Activated naive CD8-positive, alpha-beta T cell treated with anti-CD3 and anti-CD28 coated beads, Interleukin-2, amount 50 U/mL, for 24 hours (primary cell): Measurements from ENCODE around the gene GLOD5.

ENCODE experiments used
- ATAC-seq: fragments of 150-1000 bp; cut with Tn5 transposase; one replicate; pipeline ENCODE4 v1.10.0; 2021
- DNase-seq: peaks from one replicate; pipeline ENCODE4 v3.0.0; 2021
- H3K27ac Mint-ChIP-seq: one replicate; pipeline ENCODE4 v1.8.0; 2021; ENCODE audit warnings: mild to moderate bottlenecking, mixed read lengths
- H3K27me3 Mint-ChIP-seq: one replicate; pipeline ENCODE4 v1.8.0; 2021; ENCODE audit warnings: mixed read lengths
- H3K36me3 Mint-ChIP-seq: one replicate; pipeline ENCODE4 v1.8.0; 2021; ENCODE audit warnings: low read depth, mixed read lengths
- H3K4me1 Mint-ChIP-seq: one replicate; pipeline ENCODE4 v1.8.0; 2021; ENCODE audit warnings: mixed read lengths
- H3K4me3 Mint-ChIP-seq: one replicate; pipeline ENCODE4 v1.8.0; 2021; ENCODE audit warnings: mild to moderate bottlenecking, moderate library complexity, mixed read lengths
- H3K9me3 Mint-ChIP-seq: one replicate; pipeline ENCODE4 v1.8.0; 2021; ENCODE audit warnings: mixed read lengths

The GLOD5 gene

GRCh38 chrX:48794911-48795515, 33.5 kb downstream of the GLOD5 start:
- Mint-ChIP-seq H3K27ac (no peak overlapping the region), H3K4me1 (no peaks in the 10 kb centered on the region), H3K4me3 (no peak overlapping the region), H3K9me3 (no peaks in the 10 kb centered on the region), H3K27me3 (no peaks in the 10 kb centered on the region), H3K36me3 (no peaks in the 10 kb centered on the region)
- no peak for DNase-seq
- ATAC-seq, result no peak

GRCh38 chrX:48798318-48798717, 36.8 kb downstream of the GLOD5 start:
- H3K4me1 Mint-ChIP-seq, result peaks cover 10% of the 10 kb centered on the region
- no peaks in the 10 kb centered on the region for H3K9me3 Mint-ChIP-seq
- ATAC-seq (no peak), DNase-seq (no peak)
- H3K27me3 Mint-ChIP-seq, result no peaks in the 10 kb centered on the region
- H3K36me3 Mint-ChIP-seq, result no peaks in the 10 kb centered on the region
- no peak overlapping the region for H3K27ac Mint-ChIP-seq
- no peak overlapping the region for H3K4me3 Mint-ChIP-seq

- no peak for ATAC-seq
- H3K27ac Mint-ChIP-seq, result peak overlapping the region; percentile 98
Measured at GRCh38 chrX:48800574-48801279, 39.2 kb downstream of the GLOD5 start.

GRCh38 chrX:48801280-48802088, 39.9 kb downstream of the GLOD5 start, which contains the start of gene HDAC6:
TSS of gene HDAC6 (plus strand) at chrX:48802067. CDS start at chrX:48802693, 626 bp downstream.
- peaks cover 6% of the 10 kb centered on the region for H3K36me3 Mint-ChIP-seq
- H3K4me3 Mint-ChIP-seq, result peak within 1 kb of the TSS; percentile 95
- no peaks in the 10 kb centered on the region for H3K9me3 Mint-ChIP-seq
- H3K27me3 Mint-ChIP-seq, result no peaks in the 10 kb centered on the region
- ATAC-seq (peak; percentile 89), DNase-seq (peak; percentile 90)
- H3K27ac Mint-ChIP-seq, result peak within 1 kb of the TSS; percentile 98
- peaks cover 26% of the 10 kb centered on the region for H3K4me1 Mint-ChIP-seq

More at GRCh38 chrX:48800574-48801279, 39.2 kb downstream of the GLOD5 start:
- Mint-ChIP-seq H3K9me3 (no peaks in the 10 kb centered on the region), H3K36me3 (peaks cover 6% of the 10 kb centered on the region), H3K27me3 (no peaks in the 10 kb centered on the region), H3K4me3 (peak overlapping the region; percentile 95), H3K4me1 (peaks cover 18% of the 10 kb centered on the region)
- DNase-seq, result peak; percentile 6

GRCh38 chrX:48802089-48802904, 40.8 kb downstream of the GLOD5 start:
- Mint-ChIP-seq H3K4me1 (peaks cover 32% of the 10 kb centered on the region), H3K4me3 (peak overlapping the region; percentile 95), H3K36me3 (peaks cover 10% of the 10 kb centered on the region), H3K9me3 (no peaks in the 10 kb centered on the region), H3K27ac (peak overlapping the region; percentile 98), H3K27me3 (no peaks in the 10 kb centered on the region)
- peak; percentile 51 for ATAC-seq
- DNase-seq, result peak; percentile 75

- Mint-ChIP-seq H3K9me3 (no peaks in the 10 kb centered on the region), H3K27ac (peak overlapping the region; percentile 98), H3K4me3 (peak overlapping the region; percentile 95), H3K4me1 (peaks cover 32% of the 10 kb centered on the region), H3K36me3 (peaks cover 10% of the 10 kb centered on the region), H3K27me3 (no peaks in the 10 kb centered on the region)
- ATAC-seq, result no peak
- no peak for DNase-seq
Measured at GRCh38 chrX:48802905-48803200, 41.3 kb downstream of the GLOD5 start.

GRCh38 chrX:48806081-48806480, 44.5 kb downstream of the GLOD5 start:
- Mint-ChIP-seq H3K4me3 (no peak overlapping the region), H3K27ac (peak overlapping the region; percentile 9)

GRCh38 chrX:48813644-48814043, 52.1 kb downstream of the GLOD5 start:
- H3K9me3 Mint-ChIP-seq, result no peaks in the 10 kb centered on the region
- H3K36me3 Mint-ChIP-seq, result peaks cover 2% of the 10 kb centered on the region
- ATAC-seq (no peak), DNase-seq (no peak)
- H3K4me1 Mint-ChIP-seq, result no peaks in the 10 kb centered on the region
- no peaks in the 10 kb centered on the region for H3K27me3 Mint-ChIP-seq
- H3K4me3 Mint-ChIP-seq, result no peak overlapping the region
- H3K27ac Mint-ChIP-seq, result no peak overlapping the region

More at GRCh38 chrX:48806081-48806480, 44.5 kb downstream of the GLOD5 start:
- H3K9me3 Mint-ChIP-seq, result no peaks in the 10 kb centered on the region
- H3K4me1 Mint-ChIP-seq, result peaks cover 27% of the 10 kb centered on the region
- H3K27me3 Mint-ChIP-seq, result no peaks in the 10 kb centered on the region
- DNase-seq, result no peak
- H3K36me3 Mint-ChIP-seq, result peaks cover 10% of the 10 kb centered on the region
- no peak for ATAC-seq

GRCh38 chrX:48814722-48815121, 53.2 kb downstream of the GLOD5 start:
- Mint-ChIP-seq H3K9me3 (no peaks in the 10 kb centered on the region), H3K36me3 (peaks cover 2% of the 10 kb centered on the region), H3K4me3 (no peak overlapping the region), H3K4me1 (no peaks in the 10 kb centered on the region), H3K27me3 (no peaks in the 10 kb centered on the region), H3K27ac (no peak overlapping the region)
- DNase-seq (no peak), ATAC-seq (no peak)

- Mint-ChIP-seq H3K27ac (no peak overlapping the region), H3K27me3 (no peaks in the 10 kb centered on the region), H3K4me1 (no peaks in the 10 kb centered on the region), H3K36me3 (peaks cover 2% of the 10 kb centered on the region), H3K9me3 (no peaks in the 10 kb centered on the region), H3K4me3 (no peak overlapping the region)
- ATAC-seq, result no peak
- no peak for DNase-seq
Measured at GRCh38 chrX:48815266-48815665, 53.7 kb downstream of the GLOD5 start.

GRCh38 chrX:48816014-48816810, 54.7 kb downstream of the GLOD5 start:
- no peaks in the 10 kb centered on the region for H3K9me3 Mint-ChIP-seq

GRCh38 chrX:48818098-48818497, 56.6 kb downstream of the GLOD5 start:
- ATAC-seq (no peak), DNase-seq (no peak)
- Mint-ChIP-seq H3K27ac (no peak overlapping the region), H3K36me3 (peaks cover 2% of the 10 kb centered on the region), H3K9me3 (no peaks in the 10 kb centered on the region), H3K27me3 (no peaks in the 10 kb centered on the region), H3K4me1 (no peaks in the 10 kb centered on the region), H3K4me3 (no peak overlapping the region)

More at GRCh38 chrX:48816014-48816810, 54.7 kb downstream of the GLOD5 start:
- Mint-ChIP-seq H3K27me3 (no peaks in the 10 kb centered on the region), H3K36me3 (peaks cover 2% of the 10 kb centered on the region), H3K4me1 (no peaks in the 10 kb centered on the region), H3K27ac (no peak overlapping the region), H3K4me3 (no peak overlapping the region)
- no peak for DNase-seq
- ATAC-seq, result no peak

GRCh38 chrX:48818866-48819265, 57.3 kb downstream of the GLOD5 start:
- H3K36me3 Mint-ChIP-seq, result peaks cover 2% of the 10 kb centered on the region
- no peaks in the 10 kb centered on the region for H3K9me3 Mint-ChIP-seq
- ATAC-seq (no peak), DNase-seq (no peak)
- H3K27me3 Mint-ChIP-seq, result no peaks in the 10 kb centered on the region
- H3K4me1 Mint-ChIP-seq, result no peaks in the 10 kb centered on the region
- no peak overlapping the region for H3K4me3 Mint-ChIP-seq
- H3K27ac Mint-ChIP-seq, result no peak overlapping the region
